SK-N-MC (cell line): ENCODE results near the gene ZNF438.

Source experiments
- EZH2 ChIP-seq: fragments of 200-600 bp; sonication (generic); IDR thresholded peaks from one replicate; pipeline ENCODE4 v1.6.1; 2017; ENCODE audit warnings: antibody characterized with exemption
- FOXP2 ChIP-seq: optimal IDR thresholded peaks from 2 replicates; pipeline ENCODE3; 2011; ENCODE audit warnings: mild to moderate bottlenecking, moderate library complexity; ENCODE audit not compliant: insufficient read depth; ENCODE audit errors: extremely low read length, control extremely low read depth
- POLR2AphosphoS5 ChIP-seq: IDR thresholded peaks from 2 replicates; pipeline ENCODE4 v1.6.1; 2012; ENCODE audit warnings: mild to moderate bottlenecking, low read depth, low read length, borderline replicate concordance

- TF ChIP-seq POLR2AphosphoS5 (no peak), EZH2 (no peak), FOXP2 (no peak)
Measured at GRCh38 chr10:30842894-30843293, 188.8 kb downstream of the ZNF438 start.
